HepG2 (cell line): Measurements from ENCODE around the gene TTC5. TPM values are rescaled to one million over a fixed set of nuclear protein-coding genes. Genes with fewer than 3 reads are reported as not detected.

ENCODE experiments used
- ADNP ChIP-seq: sonication (generic); formaldehyde crosslinking; IDR thresholded peaks from 2 replicates; pipeline ENCODE4 v1.4.0; 2020; ENCODE audit warnings: missing genetic modification reagents
- CSRNP2 ChIP-seq: sonication (generic); formaldehyde crosslinking; conservative IDR thresholded peaks from 2 replicates; pipeline ENCODE4 v1.8.0; 2022; ENCODE audit warnings: low read depth, missing genetic modification reagents
- ESRRA ChIP-seq: sonication (generic); formaldehyde crosslinking; IDR thresholded peaks from 2 replicates; pipeline ENCODE4 v1.5.1; 2020; ENCODE audit warnings: mild to moderate bottlenecking, low read depth, missing genetic modification reagents
- PHF20 ChIP-seq: sonication (generic); formaldehyde crosslinking; IDR thresholded peaks from 2 replicates; pipeline ENCODE4 v1.5.0; 2020; ENCODE audit warnings: mild to moderate bottlenecking, missing genetic modification reagents
- SRSF4 ChIP-seq: fragments of 200-400 bp; formaldehyde crosslinking; IDR thresholded peaks from one replicate; pipeline ENCODE4 v1.6.1; 2018; ENCODE audit warnings: mild to moderate bottlenecking, low read depth, low read length, moderate library complexity; ENCODE audit not compliant: poor library complexity, severe bottlenecking
- TRAFD1 ChIP-seq: sonication (generic); formaldehyde crosslinking; IDR thresholded peaks from 2 replicates; pipeline ENCODE4 v1.5.1; 2020; ENCODE audit warnings: missing genetic modification reagents, mild to moderate bottlenecking, borderline replicate concordance
- ZBTB39 ChIP-seq: sonication (generic); formaldehyde crosslinking; IDR thresholded peaks from 2 replicates; pipeline ENCODE4 v1.5.0; 2020; ENCODE audit warnings: missing genetic modification reagents
- ZFP36L2 ChIP-seq: sonication (generic); formaldehyde crosslinking; IDR thresholded peaks from 2 replicates; pipeline ENCODE4 v1.4.0; 2020; ENCODE audit warnings: missing genetic modification reagents
- ZNF20 ChIP-seq: sonication (generic); formaldehyde crosslinking; IDR thresholded peaks from 2 replicates; pipeline ENCODE4 v1.4.0; 2020; ENCODE audit warnings: mild to moderate bottlenecking, moderate library complexity, missing genetic modification reagents
- ZNF44 ChIP-seq: sonication (generic); formaldehyde crosslinking; IDR thresholded peaks from 2 replicates; pipeline ENCODE4 v1.5.1; 2020; ENCODE audit warnings: mild to moderate bottlenecking, missing genetic modification reagents
- ZNF512B ChIP-seq: sonication (generic); formaldehyde crosslinking; IDR thresholded peaks from 2 replicates; pipeline ENCODE4 v1.5.1; 2020; ENCODE audit warnings: missing genetic modification reagents, mild to moderate bottlenecking, borderline replicate concordance
- ZNF615 ChIP-seq: sonication (generic); formaldehyde crosslinking; IDR thresholded peaks from 2 replicates; pipeline ENCODE4 v1.5.0; 2020; ENCODE audit warnings: mild to moderate bottlenecking, missing genetic modification reagents, borderline replicate concordance
- ZNF782 ChIP-seq: sonication (generic); formaldehyde crosslinking; IDR thresholded peaks from 2 replicates; pipeline ENCODE4 v1.4.0; 2020; ENCODE audit warnings: missing genetic modification reagents, mild to moderate bottlenecking, borderline replicate concordance
- ZNF883 ChIP-seq: sonication (generic); formaldehyde crosslinking; IDR thresholded peaks from 2 replicates; pipeline ENCODE4 v1.5.1; 2020; ENCODE audit warnings: mild to moderate bottlenecking, missing genetic modification reagents; ENCODE audit errors: not compliant biosample characterization
- polyA plus RNA-seq, 8 experiments: library from polyadenylated mRNA; depleted of rRNA in 3 of 8; stranded (reverse) in 7 of 8; unstranded in 1 of 8; fragments of >200 nt; fragmentation: Illumina TruSeq in 4 of 8; extraction: Trizol in 4 of 8; gene quantifications; 2 replicates each; pipeline versions ENCODE4 v1.2.1 to v1.2.3, GENCODE V29; 2011 to 2016; ENCODE audit warnings: low read depth in 4 of 8, missing spikeins in 1 of 8, mixed read lengths in 1 of 8; ENCODE audit not compliant: insufficient read depth in 1 of 8
- total RNA-seq, 5 experiments: library from RNA; depleted of rRNA; stranded (reverse); fragments of >200 nt; fragmentation: Illumina TruSeq; extraction: Trizol; gene quantifications; 2 replicates each; pipeline ENCODE4 v1.2.3, GENCODE V29; 2016; ENCODE audit warnings: low read depth in 1 of 5
- TF ChIP-seq, protein P1 (sequence below), 2 experiments: sonication (generic) in 1 of 2; formaldehyde crosslinking in 1 of 2; IDR thresholded peaks; 2 replicates each; pipeline versions ENCODE4 v1.4.0 to v1.6.1; 2018 to 2020; ENCODE audit warnings: missing genetic modification reagents in 2 of 2, borderline replicate concordance in 1 of 2, low read depth in 1 of 2, mild to moderate bottlenecking in 1 of 2, missing biosample characterization in 1 of 2
- TF ChIP-seq, protein P2 (sequence below): sonication (generic); formaldehyde crosslinking; IDR thresholded peaks from 2 replicates; pipeline ENCODE4 v1.5.1; 2020; ENCODE audit warnings: missing genetic modification reagents, mild to moderate bottlenecking, borderline replicate concordance

TTC5 gene
- total and polyA plus RNA-seq, 2 of the 13 experiments (the other 11 are each of a cell fraction or from before 2014, with no cell fraction given) = 8.7 to 28.5 TPM

GRCh38 chr14:20327005-20327869 lies 21.5 kb upstream of the TTC5 start (continued):
- TF ChIP-seq, protein P1, sequence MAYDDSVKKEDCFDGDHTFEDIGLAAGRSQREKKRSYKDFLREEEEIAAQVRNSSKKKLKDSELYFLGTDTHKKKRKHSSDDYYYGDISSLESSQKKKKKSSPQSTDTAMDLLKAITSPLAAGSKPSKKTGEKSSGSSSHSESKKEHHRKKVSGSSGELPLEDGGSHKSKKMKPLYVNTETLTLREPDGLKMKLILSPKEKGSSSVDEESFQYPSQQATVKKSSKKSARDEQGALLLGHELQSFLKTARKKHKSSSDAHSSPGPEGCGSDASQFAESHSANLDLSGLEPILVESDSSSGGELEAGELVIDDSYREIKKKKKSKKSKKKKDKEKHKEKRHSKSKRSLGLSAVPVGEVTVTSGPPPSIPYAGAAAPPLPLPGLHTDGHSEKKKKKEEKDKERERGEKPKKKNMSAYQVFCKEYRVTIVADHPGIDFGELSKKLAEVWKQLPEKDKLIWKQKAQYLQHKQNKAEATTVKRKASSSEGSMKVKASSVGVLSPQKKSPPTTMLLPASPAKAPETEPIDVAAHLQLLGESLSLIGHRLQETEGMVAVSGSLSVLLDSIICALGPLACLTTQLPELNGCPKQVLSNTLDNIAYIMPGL (CRISPR knock-in tag; IDR thresholded peaks at IDR 0.05; ENCODE audit: borderline replicate concordance in 1 of 2, low read depth in 1 of 2) = peak; percentile 43 to 46; a peak in 2 of 4 replicates
- TF ChIP-seq ZNF20 (CRISPR knock-in tag) (no peak), PHF20 (CRISPR knock-in tag) (no peak), ZNF44 (CRISPR knock-in tag) (no peak), ZNF782 (CRISPR knock-in tag) (no peak), TRAFD1 (CRISPR knock-in tag) (no peak), ADNP (no peak), ZNF615 (CRISPR knock-in tag) (no peak), ZNF512B (no peak), ESRRA (no peak), ZFP36L2 (CRISPR knock-in tag) (no peak), ZNF883 (CRISPR knock-in tag) (no peak), CSRNP2 (CRISPR knock-in tag) (no peak), SRSF4 (no peak), ZBTB39 (CRISPR knock-in tag) (no peak)
- TF ChIP-seq, protein P2, sequence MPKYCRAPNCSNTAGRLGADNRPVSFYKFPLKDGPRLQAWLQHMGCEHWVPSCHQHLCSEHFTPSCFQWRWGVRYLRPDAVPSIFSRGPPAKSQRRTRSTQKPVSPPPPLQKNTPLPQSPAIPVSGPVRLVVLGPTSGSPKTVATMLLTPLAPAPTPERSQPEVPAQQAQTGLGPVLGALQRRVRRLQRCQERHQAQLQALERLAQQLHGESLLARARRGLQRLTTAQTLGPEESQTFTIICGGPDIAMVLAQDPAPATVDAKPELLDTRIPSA (CRISPR knock-in tag) = no peak
